K562 (cell line): Measurements from ENCODE around the gene PRUNE1. TPM values are rescaled to one million over a fixed set of nuclear protein-coding genes. Genes with fewer than 3 reads are reported as not detected.
A peak's percentile ranks its signal among the peaks of the same experiment; 100 is the strongest.

Source experiments
- CHD7 ChIP-seq: fragments of 200-600 bp; sonication (generic); IDR thresholded peaks from one replicate; pipeline ENCODE4 v1.6.1; 2012; ENCODE audit warnings: mild to moderate bottlenecking, low read depth, low read length, inconsistent platforms
- CTCF ChIP-seq, 3 experiments: IDR thresholded peaks in 2 of 3; conservative IDR thresholded peaks in 1 of 3; 2 replicates each; pipeline ENCODE4 v1.5.1; 2011 to 2012; ENCODE audit warnings: low read length in 3 of 3, mild to moderate bottlenecking in 3 of 3, control low read depth in 2 of 3, improper control_type of control experiment in 1 of 3, inconsistent platforms in 1 of 3, low read depth in 1 of 3, mixed read lengths in 1 of 3, moderate library complexity in 1 of 3; ENCODE audit not compliant: insufficient read depth in 2 of 3
- E2F4 ChIP-seq: sonication (generic); formaldehyde crosslinking; IDR thresholded peaks from 2 replicates; pipeline ENCODE4 v1.8.0; 2022; ENCODE audit warnings: mild to moderate bottlenecking, low read depth, missing genetic modification reagents
- FOS ChIP-seq: IDR thresholded peaks from 3 replicates; pipeline ENCODE4 v1.6.1; 2011; ENCODE audit not compliant: insufficient read length; ENCODE audit errors: extremely low read depth
- MAFK ChIP-seq: IDR thresholded peaks from 2 replicates; pipeline ENCODE4 v1.6.1; 2011; ENCODE audit warnings: low read length, improper control_type of control experiment
- SMARCC2 ChIP-seq: fragments of 450-650 bp; IDR thresholded peaks from 2 replicates; pipeline ENCODE4 v1.6.1; 2017; ENCODE audit warnings: antibody characterized with exemption, moderate library complexity, mild to moderate bottlenecking, low read depth
- THAP12 ChIP-seq: fragments of 250-450 bp; sonication (Bioruptor Pico); IDR thresholded peaks from 2 replicates; pipeline ENCODE4 v1.9.0; 2021; ENCODE audit warnings: mild to moderate bottlenecking, inconsistent platforms
- ZFP91 ChIP-seq: sonication (generic); formaldehyde crosslinking; IDR thresholded peaks from 2 replicates; pipeline ENCODE4 v1.8.0; 2022; ENCODE audit warnings: mild to moderate bottlenecking, missing genetic modification reagents
- polyA plus RNA-seq, 8 experiments: library from polyadenylated mRNA; depleted of rRNA in 4 of 8; stranded (reverse) in 5 of 8; unstranded in 3 of 8; fragments of >200 nt; fragmentation: Nextera tagmentation in 2 of 8; fragmentation: Illumina TruSeq in 1 of 8; extraction: Ambion mirVana in 2 of 8; extraction: Trizol in 1 of 8; gene quantifications; 2 replicates each; pipeline versions ENCODE4 v1.2.1 to v1.2.3, GENCODE V29; 2011 to 2014; ENCODE audit warnings: inconsistent platforms in 1 of 8, missing spikeins in 1 of 8
- total RNA-seq, 7 experiments: library from RNA; depleted of rRNA in 6 of 7; stranded (reverse); fragments of >200 nt in 6 of 7; fragmentation: Illumina TruSeq in 2 of 7; extraction: Trizol in 2 of 7; gene quantifications; 2 replicates each; pipeline versions ENCODE4 v1.2.1 to v1.2.3, GENCODE V29; 2011 to 2021; ENCODE audit warnings: low replicate concordance in 1 of 7

The PRUNE1 gene
- total and polyA plus RNA-seq, 9 of the 15 experiments (the other 6 are each of a cell fraction or from before 2014, with no cell fraction given), result 16.7 to 48.3 (median 26.2) TPM

GRCh38 chr1:150999051-150999674 lies 9.1 kb upstream of the PRUNE1 start (continued):
- TF ChIP-seq CHD7 (no peak), E2F4 (CRISPR knock-in tag) (no peak), SMARCC2 (peak; percentile 78), MAFK (peak; percentile 86), FOS (no peak), CTCF (IDR thresholded peaks at IDR 0.05 in 2 of 3, conservative IDR thresholded peaks at IDR 0.05 in 1 of 3; ENCODE audit: insufficient read depth in 2 of 3, low read depth in 1 of 3, low read length in 3 of 3) (no peak), THAP12 (CRISPR knock-in tag) (no peak), ZFP91 (CRISPR knock-in tag) (no peak)
